Measurements from ENCODE around the gene TFF3. TPM values are rescaled to one million over a fixed set of nuclear protein-coding genes. Genes with fewer than 3 reads are reported as not detected.

Gene TFF3
- total RNA-seq, 1 experiment from 2014 or later = not detected

- DNase-seq = no peak
- Histone ChIP-seq H3K9me3 (ENCODE audit: insufficient read depth, low read depth) (no peaks in the 10 kb centered on the region), H3K9me2 (ENCODE audit: insufficient read depth) (no peaks in the 10 kb centered on the region), H4K20me1 (ENCODE audit: insufficient read depth) (no peaks in the 10 kb centered on the region), H3K4me3 (no peak overlapping the region), H2AFZ (no peak overlapping the region), H3K4me1 (replicated peaks; ENCODE audit: insufficient read depth) (no peaks in the 10 kb centered on the region), H3K36me3 (ENCODE audit: low read depth) (no peaks in the 10 kb centered on the region), H3K79me2 (ENCODE audit: low read depth) (no peaks in the 10 kb centered on the region), H3F3A (ENCODE audit: insufficient read depth, low read depth) (no peaks in the 10 kb centered on the region), H3K4me2 (no peak overlapping the region), H3K27ac (no peak overlapping the region), H3K27me3 (ENCODE audit: insufficient read depth, low read depth) (no peaks in the 10 kb centered on the region)
- intact Hi-C loops (cut with micrococcal nuclease; ENCODE audit: unreplicated experiment) = no loop called here
- POLR2A ChIA-PET (ENCODE audit: unreplicated experiment) = no interaction called here
- CTCF ChIA-PET = no interaction called here
- no peak for TF ChIP-seq CTCF (conservative IDR thresholded peaks at IDR 0.05)
- no peak for TF ChIP-seq EZH2 (IDR thresholded peaks at IDR 0.05; ENCODE audit: low read depth)
- BruUV-seq (replicated peaks) = no TSS peak
Measured at GRCh38 chr21:42279888-42280287, 35.3 kb downstream of the TFF3 start.

- no peaks in the 10 kb centered on the region for H4K20me1 ChIP-seq (ENCODE audit: insufficient read depth)
- no peak for DNase-seq
- H3K9me3 ChIP-seq (ENCODE audit: insufficient read depth, low read depth) = no peaks in the 10 kb centered on the region
- H3K36me3 ChIP-seq (ENCODE audit: low read depth) = no peaks in the 10 kb centered on the region
- no TSS peak for BruUV-seq (replicated peaks)
- TF ChIP-seq EZH2 (IDR thresholded peaks at IDR 0.05; ENCODE audit: low read depth) (no peak), CTCF (conservative IDR thresholded peaks at IDR 0.05) (no peak)
- no peak overlapping the region for H2AFZ ChIP-seq
- CTCF ChIA-PET = no interaction called here
- intact Hi-C loops (cut with micrococcal nuclease; ENCODE audit: unreplicated experiment) = no loop called here
- H3K4me2 ChIP-seq = no peak overlapping the region
- POLR2A ChIA-PET (ENCODE audit: unreplicated experiment) = no interaction called here
- H3K9me2 ChIP-seq (ENCODE audit: insufficient read depth) = no peaks in the 10 kb centered on the region
- no peaks in the 10 kb centered on the region for H3K27me3 ChIP-seq (ENCODE audit: insufficient read depth, low read depth)
- H3F3A ChIP-seq (ENCODE audit: insufficient read depth, low read depth) = no peaks in the 10 kb centered on the region
- no peak overlapping the region for H3K27ac ChIP-seq
- no peak overlapping the region for H3K4me3 ChIP-seq
- no peaks in the 10 kb centered on the region for H3K79me2 ChIP-seq (ENCODE audit: low read depth)
- no peaks in the 10 kb centered on the region for H3K4me1 ChIP-seq (replicated peaks; ENCODE audit: insufficient read depth)
Measured at GRCh38 chr21:42279341-42279871, 35.8 kb downstream of the TFF3 start.

DNA sequence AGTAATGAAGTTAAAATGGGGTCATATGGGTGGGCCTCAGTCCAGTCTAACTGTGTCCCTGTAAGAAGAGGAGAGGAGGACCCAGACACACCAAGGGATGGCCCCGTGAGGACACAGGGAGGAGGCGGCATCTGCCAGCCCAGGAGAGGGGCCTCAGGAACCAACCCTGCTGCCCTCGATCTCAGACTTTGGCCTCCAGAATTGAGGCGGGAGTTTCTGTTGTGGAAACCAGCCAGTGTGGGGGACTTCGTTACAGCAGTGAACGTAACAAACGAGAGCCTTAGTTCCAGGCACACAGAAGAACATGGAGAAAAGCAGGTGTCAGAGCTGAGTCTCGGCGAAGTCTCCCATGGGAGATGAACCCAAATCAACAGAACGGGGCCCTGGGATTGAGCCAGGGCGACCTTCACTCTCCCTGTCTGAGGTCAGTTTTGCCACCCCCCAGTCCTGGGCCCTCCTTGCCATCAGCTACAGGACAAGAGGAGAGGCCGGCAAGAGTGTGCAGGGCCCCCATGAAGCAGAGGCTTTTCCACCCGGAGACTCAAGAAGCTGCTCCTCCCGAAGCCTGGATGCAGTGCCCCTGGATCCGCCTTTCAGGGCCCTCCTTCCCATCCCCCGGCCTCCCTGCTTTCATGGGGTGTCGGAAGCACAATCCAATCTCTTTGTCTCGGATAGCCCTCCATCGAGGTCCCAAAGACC, 36.6 kb downstream of the TFF3 start:
- Histone ChIP-seq H3K27ac (no peak overlapping the region), H3K4me2 (no peak overlapping the region), H3K9me3 (ENCODE audit: insufficient read depth, low read depth) (no peaks in the 10 kb centered on the region), H3K79me2 (ENCODE audit: low read depth) (no peaks in the 10 kb centered on the region), H3K36me3 (ENCODE audit: low read depth) (no peaks in the 10 kb centered on the region), H3K4me1 (replicated peaks; ENCODE audit: insufficient read depth) (no peaks in the 10 kb centered on the region), H2AFZ (no peak overlapping the region), H3K4me3 (no peak overlapping the region), H3K27me3 (ENCODE audit: insufficient read depth, low read depth) (no peaks in the 10 kb centered on the region), H3K9me2 (ENCODE audit: insufficient read depth) (no peaks in the 10 kb centered on the region), H3F3A (ENCODE audit: insufficient read depth, low read depth) (no peaks in the 10 kb centered on the region), H4K20me1 (ENCODE audit: insufficient read depth) (no peaks in the 10 kb centered on the region)
- BruUV-seq (replicated peaks) = no TSS peak
- intact Hi-C loops (cut with micrococcal nuclease; ENCODE audit: unreplicated experiment) = no loop called here
- no peak for TF ChIP-seq CTCF (conservative IDR thresholded peaks at IDR 0.05)
- no peak for TF ChIP-seq EZH2 (IDR thresholded peaks at IDR 0.05; ENCODE audit: low read depth)
- DNase-seq = no peak
- ChIA-PET CTCF (no interaction called here), POLR2A (ENCODE audit: unreplicated experiment) (no interaction called here)
